ENCODE measurements around the gene TSPAN18. TPM values are rescaled to one million over a fixed set of nuclear protein-coding genes. Genes with fewer than 3 reads are reported as not detected.

TSPAN18 gene
- total RNA-seq, 1 donor from 2014 or later: 12.8 TPM

DNA sequence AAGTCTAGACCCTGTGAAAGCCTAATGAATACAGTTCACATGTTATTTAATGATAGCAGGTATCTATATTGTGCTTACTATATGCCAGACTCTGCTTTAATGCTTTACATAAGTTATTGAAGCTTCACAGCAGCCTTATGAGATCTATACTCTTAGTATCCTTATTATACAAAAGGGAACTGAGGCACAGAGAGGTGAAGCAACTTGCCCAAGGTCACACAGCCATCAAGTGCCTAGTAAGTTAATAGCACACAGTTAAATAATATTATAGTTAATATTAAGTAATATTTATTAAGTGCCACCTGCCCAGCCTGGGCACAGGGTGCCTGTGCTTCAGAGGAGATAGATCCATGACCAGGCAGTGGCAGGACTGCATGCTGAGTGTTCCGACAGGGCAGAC is 145.8 kb downstream of the TSPAN18 start:
- Histone ChIP-seq H3K27me3 (no peaks in the 10 kb centered on the region), H3K4me3 (no peak overlapping the region), H3K27ac (no peak overlapping the region), H3K36me3 (no peaks in the 10 kb centered on the region), H3K4me1 (no peaks in the 10 kb centered on the region), H3K9me3 (no peaks in the 10 kb centered on the region)
- TF ChIP-seq, protein P1, sequence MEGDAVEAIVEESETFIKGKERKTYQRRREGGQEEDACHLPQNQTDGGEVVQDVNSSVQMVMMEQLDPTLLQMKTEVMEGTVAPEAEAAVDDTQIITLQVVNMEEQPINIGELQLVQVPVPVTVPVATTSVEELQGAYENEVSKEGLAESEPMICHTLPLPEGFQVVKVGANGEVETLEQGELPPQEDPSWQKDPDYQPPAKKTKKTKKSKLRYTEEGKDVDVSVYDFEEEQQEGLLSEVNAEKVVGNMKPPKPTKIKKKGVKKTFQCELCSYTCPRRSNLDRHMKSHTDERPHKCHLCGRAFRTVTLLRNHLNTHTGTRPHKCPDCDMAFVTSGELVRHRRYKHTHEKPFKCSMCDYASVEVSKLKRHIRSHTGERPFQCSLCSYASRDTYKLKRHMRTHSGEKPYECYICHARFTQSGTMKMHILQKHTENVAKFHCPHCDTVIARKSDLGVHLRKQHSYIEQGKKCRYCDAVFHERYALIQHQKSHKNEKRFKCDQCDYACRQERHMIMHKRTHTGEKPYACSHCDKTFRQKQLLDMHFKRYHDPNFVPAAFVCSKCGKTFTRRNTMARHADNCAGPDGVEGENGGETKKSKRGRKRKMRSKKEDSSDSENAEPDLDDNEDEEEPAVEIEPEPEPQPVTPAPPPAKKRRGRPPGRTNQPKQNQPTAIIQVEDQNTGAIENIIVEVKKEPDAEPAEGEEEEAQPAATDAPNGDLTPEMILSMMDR (IDR thresholded peaks at IDR 0.05): no peak
- TF ChIP-seq POLR2A (IDR thresholded peaks at IDR 0.05) (no peak), POLR2AphosphoS5 (IDR thresholded peaks at IDR 0.05; ENCODE audit: insufficient read depth in 1 of 2, low read depth in 1 of 2) (no peak)
- intact Hi-C loops (cut with DNase I): no loop called here
- DNase-seq (ENCODE audit: extremely low spot score in 2 of 2): no peak

DNA sequence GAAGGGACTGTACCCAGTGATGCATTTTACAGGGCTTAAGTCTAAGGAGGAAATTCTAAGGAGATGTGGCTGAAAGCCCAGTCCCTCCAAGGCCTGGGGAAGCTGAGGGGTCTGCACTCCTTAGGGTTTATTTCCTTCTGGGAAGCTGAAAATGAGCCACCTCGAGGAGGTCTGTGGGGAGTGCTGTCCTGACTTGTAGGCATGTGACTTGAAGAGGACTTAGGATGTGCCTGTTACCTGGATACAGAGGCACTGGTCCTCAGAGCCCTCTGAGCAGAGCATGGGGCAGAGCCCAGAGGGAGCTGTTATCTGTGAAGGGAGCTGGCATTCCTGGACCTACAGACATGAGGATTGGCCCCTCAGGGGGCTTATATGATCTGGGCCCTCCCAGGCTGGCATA is 146.8 kb downstream of the TSPAN18 start:
- no peaks in the 10 kb centered on the region for H3K36me3 ChIP-seq
- no peak for DNase-seq (ENCODE audit: extremely low spot score in 2 of 2)
- intact Hi-C loops (cut with DNase I): no loop called here
- H3K4me3 ChIP-seq: no peak overlapping the region
- no peak overlapping the region for H3K27ac ChIP-seq
- no peaks in the 10 kb centered on the region for H3K4me1 ChIP-seq
- no peaks in the 10 kb centered on the region for H3K9me3 ChIP-seq
- no peaks in the 10 kb centered on the region for H3K27me3 ChIP-seq
- no peak for TF ChIP-seq POLR2AphosphoS5 (IDR thresholded peaks at IDR 0.05; ENCODE audit: insufficient read depth in 1 of 2, low read depth in 1 of 2)
- TF ChIP-seq POLR2A (IDR thresholded peaks at IDR 0.05): no peak
- TF ChIP-seq, protein P1 (IDR thresholded peaks at IDR 0.05): no peak

DNA sequence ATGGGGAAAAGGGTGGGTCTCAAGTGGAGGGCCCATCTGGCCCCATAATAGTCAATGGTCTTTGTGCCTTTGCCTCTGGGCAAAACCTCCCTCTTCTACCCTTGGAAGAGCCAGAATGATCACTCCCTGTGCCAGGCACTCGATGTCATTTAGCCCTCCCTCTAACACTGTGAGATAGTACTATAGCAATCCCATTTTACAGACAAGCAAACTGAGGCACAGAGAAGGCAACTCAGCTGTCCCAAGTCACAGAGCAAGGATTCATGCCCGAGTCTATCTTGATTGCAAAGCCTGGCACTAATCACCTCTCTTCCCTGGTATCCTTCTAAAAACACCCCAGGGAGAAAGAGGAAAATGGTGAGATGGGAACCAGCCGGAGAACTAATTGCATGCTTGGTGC is 147.5 kb downstream of the TSPAN18 start:
- intact Hi-C loops (cut with DNase I): no loop called here
- no peaks in the 10 kb centered on the region for H3K36me3 ChIP-seq
- no peak for DNase-seq (ENCODE audit: extremely low spot score in 2 of 2)
- no peaks in the 10 kb centered on the region for H3K27me3 ChIP-seq
- no peaks in the 10 kb centered on the region for H3K9me3 ChIP-seq
- TF ChIP-seq POLR2AphosphoS5 (IDR thresholded peaks at IDR 0.05; ENCODE audit: insufficient read depth in 1 of 2, low read depth in 1 of 2): no peak
- no peaks in the 10 kb centered on the region for H3K4me1 ChIP-seq
- H3K27ac ChIP-seq: no peak overlapping the region
- no peak overlapping the region for H3K4me3 ChIP-seq

DNA sequence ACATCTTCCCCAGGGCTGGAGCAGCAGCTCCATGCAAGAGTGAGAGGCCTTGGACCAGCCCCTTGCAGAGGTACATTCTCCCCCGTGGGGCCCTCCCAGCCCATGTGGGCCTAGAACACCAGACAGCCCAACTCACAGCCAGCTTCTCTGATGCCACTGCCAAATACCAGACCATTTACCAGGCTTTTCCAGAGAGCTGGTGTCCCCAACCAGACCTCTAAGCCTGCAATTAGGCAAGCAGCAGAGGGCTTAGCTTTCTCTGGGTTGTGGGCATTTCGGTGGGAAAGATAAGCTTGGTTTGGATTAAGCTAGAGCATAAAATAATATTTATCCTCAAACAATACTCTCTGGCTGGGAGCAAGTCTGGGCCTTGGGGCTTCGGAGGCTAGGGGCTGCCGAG is 148.3 kb downstream of the TSPAN18 start:
- no peak overlapping the region for H3K4me3 ChIP-seq
- no peak for TF ChIP-seq POLR2A (IDR thresholded peaks at IDR 0.05)
- TF ChIP-seq POLR2AphosphoS5 (IDR thresholded peaks at IDR 0.05; ENCODE audit: insufficient read depth in 1 of 2, low read depth in 1 of 2): no peak
- TF ChIP-seq, protein P1 (IDR thresholded peaks at IDR 0.05): no peak
- H3K9me3 ChIP-seq: no peaks in the 10 kb centered on the region
- H3K36me3 ChIP-seq: no peaks in the 10 kb centered on the region
- intact Hi-C loops (cut with DNase I): no loop called here
- DNase-seq (ENCODE audit: extremely low spot score in 2 of 2): no peak
- H3K27ac ChIP-seq: no peak overlapping the region
- no peaks in the 10 kb centered on the region for H3K4me1 ChIP-seq
- no peaks in the 10 kb centered on the region for H3K27me3 ChIP-seq

DNA sequence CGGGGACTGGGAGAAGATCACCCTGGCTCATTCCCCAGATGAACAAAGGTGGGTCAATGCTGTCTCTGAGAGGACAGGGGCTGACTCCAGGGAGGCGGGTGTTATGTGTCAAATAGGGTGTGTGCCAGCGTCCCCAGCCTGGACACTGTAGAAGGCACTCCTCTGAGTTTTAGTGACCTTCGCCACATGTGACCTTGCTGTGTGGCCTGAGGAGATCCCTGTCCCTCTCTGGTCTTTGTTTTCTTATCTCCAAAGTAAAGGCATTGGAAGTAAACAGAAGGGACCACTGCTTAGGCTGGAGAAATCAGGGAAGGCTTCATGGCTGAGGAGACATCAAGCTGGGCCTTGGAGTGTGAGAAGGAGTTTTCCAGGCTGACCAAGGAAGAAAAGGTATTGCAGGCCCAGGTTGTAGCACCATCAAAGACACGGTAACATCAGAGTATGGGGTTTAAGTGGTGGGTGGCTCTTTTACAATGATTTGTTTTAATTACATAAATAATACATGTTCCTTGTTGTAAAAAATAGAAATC is 149.5 kb downstream of the TSPAN18 start:
- Histone ChIP-seq H3K4me1 (no peaks in the 10 kb centered on the region), H3K4me3 (no peak overlapping the region), H3K27ac (no peak overlapping the region), H3K27me3 (no peaks in the 10 kb centered on the region), H3K9me3 (no peaks in the 10 kb centered on the region), H3K36me3 (no peaks in the 10 kb centered on the region)
- no peak for DNase-seq (ENCODE audit: extremely low spot score in 2 of 2)
- TF ChIP-seq POLR2A (IDR thresholded peaks at IDR 0.05) (no peak), POLR2AphosphoS5 (IDR thresholded peaks at IDR 0.05; ENCODE audit: insufficient read depth in 1 of 2, low read depth in 1 of 2) (no peak)
- TF ChIP-seq, protein P1 (IDR thresholded peaks at IDR 0.05): no peak
- intact Hi-C loops (cut with DNase I): no loop called here

Data from vagina (tissue), 2 donors.